Kidney (tissue), 14 donors: ENCODE results near the gene UTY. TPM values are rescaled to one million over a fixed set of nuclear protein-coding genes. Genes with fewer than 3 reads are reported as not detected.
A peak's percentile ranks its signal among the peaks of the same experiment; 100 is the strongest.

Experiments used
- DNase-seq, 5 donors: peaks; one replicate each; pipeline ENCODE4 v3.0.0-alpha.2; 2013 to 2020
- FAIRE-seq: peaks from 2 replicates; lab custom pipeline; 2012; peaks lifted over from hg19 to GRCh38; lab: Jason Lieb, UNC
- H3K27ac ChIP-seq, 2 donors: one replicate each; pipeline ENCODE4 v1.7.0; 2013; ENCODE audit warnings: low read depth in 2 of 2, low read length in 2 of 2, inconsistent platforms in 1 of 2
- H3K27me3 ChIP-seq: one replicate; pipeline ENCODE4 v1.7.1; 2013; ENCODE audit warnings: low read length, inconsistent platforms; ENCODE audit not compliant: control insufficient read depth, insufficient read depth
- H3K36me3 ChIP-seq, 3 donors: one replicate each; pipeline versions ENCODE4 v1.7.0 to v1.7.1; 2013; ENCODE audit warnings: low read length in 3 of 3, control low read depth in 1 of 3, inconsistent platforms in 1 of 3; ENCODE audit not compliant: insufficient read depth in 3 of 3, control insufficient read depth in 2 of 3
- H3K4me1 ChIP-seq, 3 donors: one replicate each; pipeline versions ENCODE4 v1.7.0 to v1.7.1; 2013; ENCODE audit warnings: low read length in 3 of 3, inconsistent platforms in 1 of 3, low read depth in 1 of 3; ENCODE audit not compliant: control insufficient read depth in 2 of 3, insufficient read depth in 2 of 3
- H3K4me3 ChIP-seq, 3 donors: one replicate each; pipeline versions ENCODE4 v1.7.0 to v1.8.1; 2013; ENCODE audit warnings: low read length in 3 of 3, control low read depth in 1 of 3, inconsistent platforms in 1 of 3
- H3K9ac ChIP-seq, 3 donors: one replicate each; pipeline versions ENCODE4 v1.7.0 to v1.7.1; 2013; ENCODE audit warnings: low read length in 3 of 3, control low read depth in 1 of 3, inconsistent platforms in 1 of 3
- H3K9me3 ChIP-seq, 3 donors: one replicate each; pipeline versions ENCODE4 v1.7.0 to v1.7.1; 2013; ENCODE audit warnings: low read length in 3 of 3, control low read depth in 1 of 3, inconsistent platforms in 1 of 3; ENCODE audit not compliant: control insufficient read depth in 2 of 3, insufficient read depth in 1 of 3
- intact Hi-C: fragments of 100-400 bp; cut with DNase I; formaldehyde crosslinking; loops from one replicate; pipeline ENCODE4 v1.11.1; 2022
- polyA plus RNA-seq: library from polyadenylated mRNA; stranded (reverse); fragments of 350-450 nt; fragmentation: Illumina TruSeq; extraction: RNeasy Lipid Tissue Mini Kit (QIAGEN cat#74804); gene quantifications from one replicate; pipeline ENCODE4 v1.2.3, GENCODE V29; 2014; ENCODE audit warnings: low read depth, low replicate concordance; ENCODE audit not compliant: insufficient read depth
- total RNA-seq: library from RNA; stranded (reverse); fragmentation: NEBNext Ultra II Directional; extraction: Animal tissue kit (Norgen Biotek cat#: 25700); gene quantifications from one replicate; pipeline ENCODE4 v1.2.1, GENCODE V29; 2021
- TF ChIP-seq, protein P1 (sequence below): IDR thresholded peaks from 3 replicates; pipeline ENCODE4 v1.5.1; 2012; ENCODE audit warnings: mild to moderate bottlenecking, moderate library complexity, borderline replicate concordance; ENCODE audit not compliant: insufficient read depth; ENCODE audit errors: extremely low read depth
- donor health status: control.
- donor health status: control.
- donor health status: control.
- donor health status: control.
- donor health status: control.
- donor health status: DM: yes; HTN: yes; CAD: no.
- donor health status: Normal renal cell carcinoma (clear cell type).

The UTY gene
- total and polyA plus RNA-seq, 2 donors from 2014 or later: 3.4 TPM; not detected in 1

DNA sequence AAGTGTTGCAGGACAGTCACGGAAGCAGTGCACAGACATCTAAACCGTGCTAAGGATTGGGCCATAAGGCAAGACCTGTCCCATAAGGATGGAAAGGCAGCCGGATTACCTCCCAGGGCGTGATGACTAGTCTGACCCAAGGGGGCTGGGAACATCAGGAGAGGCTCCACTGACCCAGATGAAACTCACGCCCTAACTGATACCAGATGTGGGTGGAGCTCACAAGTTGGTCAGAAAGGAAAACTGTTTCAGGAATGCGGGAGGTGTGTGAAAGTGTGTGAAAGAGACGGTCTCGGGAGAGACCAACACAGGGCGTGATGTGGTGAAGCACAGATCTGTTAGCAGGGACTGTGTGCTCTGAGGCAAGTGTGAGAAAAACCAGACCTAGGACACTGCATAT, 140.5 kb downstream of the UTY start:
- Histone ChIP-seq H3K9me3 (no peaks in the 10 kb centered on the region), H3K4me1 (peaks cover 0 to 12% (median 0%) of the 10 kb centered on the region in 3 donors), H3K9ac (no peak overlapping the region), H3K36me3 (peaks cover 0 to 10% (median 3%) of the 10 kb centered on the region in 3 donors), H3K27ac (peak overlapping the region; percentile 71 to 82), H3K27me3 (no peaks in the 10 kb centered on the region), H3K4me3 (no peak overlapping the region)
- peak in 1 of 5 donors; percentile 29 for DNase-seq
- no peak for FAIRE-seq
- intact Hi-C loops: no loop called here
- TF ChIP-seq, protein P1, sequence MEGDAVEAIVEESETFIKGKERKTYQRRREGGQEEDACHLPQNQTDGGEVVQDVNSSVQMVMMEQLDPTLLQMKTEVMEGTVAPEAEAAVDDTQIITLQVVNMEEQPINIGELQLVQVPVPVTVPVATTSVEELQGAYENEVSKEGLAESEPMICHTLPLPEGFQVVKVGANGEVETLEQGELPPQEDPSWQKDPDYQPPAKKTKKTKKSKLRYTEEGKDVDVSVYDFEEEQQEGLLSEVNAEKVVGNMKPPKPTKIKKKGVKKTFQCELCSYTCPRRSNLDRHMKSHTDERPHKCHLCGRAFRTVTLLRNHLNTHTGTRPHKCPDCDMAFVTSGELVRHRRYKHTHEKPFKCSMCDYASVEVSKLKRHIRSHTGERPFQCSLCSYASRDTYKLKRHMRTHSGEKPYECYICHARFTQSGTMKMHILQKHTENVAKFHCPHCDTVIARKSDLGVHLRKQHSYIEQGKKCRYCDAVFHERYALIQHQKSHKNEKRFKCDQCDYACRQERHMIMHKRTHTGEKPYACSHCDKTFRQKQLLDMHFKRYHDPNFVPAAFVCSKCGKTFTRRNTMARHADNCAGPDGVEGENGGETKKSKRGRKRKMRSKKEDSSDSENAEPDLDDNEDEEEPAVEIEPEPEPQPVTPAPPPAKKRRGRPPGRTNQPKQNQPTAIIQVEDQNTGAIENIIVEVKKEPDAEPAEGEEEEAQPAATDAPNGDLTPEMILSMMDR: no peak

DNA sequence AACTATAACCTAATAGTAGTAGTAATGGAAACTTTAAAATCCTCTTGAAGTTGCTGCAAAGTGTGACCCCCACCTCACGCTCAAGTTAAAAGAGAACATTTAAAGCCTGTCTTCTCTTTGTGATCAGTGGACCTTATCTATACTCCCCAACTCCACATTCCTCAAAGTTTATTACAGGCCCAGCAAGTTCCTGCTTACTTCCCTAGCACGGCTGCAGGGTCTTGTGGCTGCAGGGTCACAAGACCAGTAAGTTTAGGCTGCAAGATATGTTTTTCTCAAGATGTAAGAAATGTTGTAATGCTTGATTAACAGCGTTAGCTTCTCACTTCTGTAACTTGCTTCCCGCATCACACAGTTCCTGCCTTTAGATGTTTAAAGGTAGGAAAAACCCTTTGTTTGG, 141.1 kb downstream of the UTY start:
- peaks cover 0 to 12% (median 0%) of the 10 kb centered on the region in 3 donors for H3K4me1 ChIP-seq
- TF ChIP-seq, protein P1: no peak
- peak overlapping the region in 1 of 3 donors; percentile 19 for H3K9ac ChIP-seq
- H3K27ac ChIP-seq: peak overlapping the region; percentile 71 to 82
- FAIRE-seq: no peak
- H3K9me3 ChIP-seq: no peaks in the 10 kb centered on the region
- DNase-seq: peak in 1 of 5 donors; percentile 72
- no peaks in the 10 kb centered on the region for H3K27me3 ChIP-seq
- intact Hi-C loops: no loop called here
- H3K36me3 ChIP-seq: peaks cover 0 to 10% (median 7%) of the 10 kb centered on the region in 3 donors
- no peak overlapping the region for H3K4me3 ChIP-seq

DNA sequence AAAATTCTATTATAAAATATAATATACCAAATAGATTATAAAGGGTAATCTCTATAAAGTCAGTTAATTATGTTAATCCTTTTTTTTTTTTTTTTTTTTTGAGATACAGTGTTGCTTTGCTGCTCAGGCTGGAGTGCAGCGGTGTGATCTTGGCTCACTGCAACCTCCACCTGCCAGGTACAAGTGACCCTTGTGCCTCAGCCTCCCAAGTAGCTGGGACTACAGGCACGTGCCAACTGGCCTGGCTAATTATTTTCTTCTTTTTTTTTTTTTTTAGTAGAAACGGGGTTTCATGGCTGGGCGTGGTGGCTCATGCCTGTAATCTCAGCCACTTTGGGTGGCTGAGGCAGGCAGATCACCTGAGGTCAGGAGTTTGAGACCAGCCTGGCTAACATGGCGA, 141.9 kb downstream of the UTY start:
- intact Hi-C loops: no loop called here
- TF ChIP-seq, protein P1: no peak
- Histone ChIP-seq H3K4me1 (peaks cover 0 to 12% (median 0%) of the 10 kb centered on the region in 3 donors), H3K9me3 (no peaks in the 10 kb centered on the region), H3K27me3 (no peaks in the 10 kb centered on the region), H3K36me3 (peaks cover 0 to 10% (median 8%) of the 10 kb centered on the region in 3 donors), H3K9ac (no peak overlapping the region), H3K27ac (peak overlapping the region; percentile 17 to 43), H3K4me3 (no peak overlapping the region)
- no peak for FAIRE-seq
- no peak for DNase-seq

DNA sequence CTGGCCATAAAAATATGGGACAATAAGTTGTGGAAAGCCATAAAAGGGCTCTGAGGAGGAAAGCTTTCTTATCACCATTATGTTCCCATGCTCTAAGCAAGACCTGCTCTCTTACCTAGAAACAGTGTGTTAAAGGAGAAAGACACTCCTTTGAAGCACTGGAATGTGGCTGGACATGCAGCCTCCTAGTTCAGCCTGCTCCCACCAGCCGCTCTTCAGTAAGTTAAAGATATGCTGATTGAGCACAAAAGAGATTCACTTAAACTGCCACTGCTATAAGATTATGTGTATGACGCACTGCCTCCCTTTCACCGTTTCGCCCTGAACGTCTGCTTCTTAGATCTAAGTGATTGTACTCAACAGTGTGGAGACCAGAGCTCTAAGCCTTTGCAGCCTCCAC, 146.0 kb downstream of the UTY start:
- peaks cover 0 to 5% (median 0%) of the 10 kb centered on the region in 3 donors for H3K4me1 ChIP-seq
- H3K4me3 ChIP-seq: no peak overlapping the region
- TF ChIP-seq, protein P1: no peak
- intact Hi-C loops: no loop called here
- DNase-seq: no peak
- peaks cover 0 to 10% (median 8%) of the 10 kb centered on the region in 3 donors for H3K36me3 ChIP-seq
- no peak for FAIRE-seq
- no peak overlapping the region for H3K9ac ChIP-seq
- H3K9me3 ChIP-seq: no peaks in the 10 kb centered on the region
- no peak overlapping the region for H3K27ac ChIP-seq
- no peaks in the 10 kb centered on the region for H3K27me3 ChIP-seq
